Natural killer cell (primary cell): ENCODE measurements around the gene KNDC1. TPM values are rescaled to one million over a fixed set of nuclear protein-coding genes. Genes with fewer than 3 reads are reported as not detected.

Experiments used
- ATAC-seq, 3 donors: fragments of 150-1000 bp in 2 of 3; fragments of 200-7000 bp in 1 of 3; cut with Tn5 transposase; 1 replicate in 1 of 3; 2 replicates in 2 of 3; pipeline ENCODE4 v1.10.0; 2021; ENCODE audit warnings: mild to moderate bottlenecking in 2 of 3, moderate library complexity in 2 of 3
- DNase-seq, 2 donors: peaks; one replicate each; pipeline versions ENCODE4 v3.0.0 to v3.0.0-alpha.2; 2013 to 2021; ENCODE audit warnings: mixed read lengths in 1 of 2
- H3K27ac ChIP-seq: one replicate; pipeline ENCODE4 v1.5.1; 2013; ENCODE audit warnings: mild to moderate bottlenecking, low read length
- H3K27me3 ChIP-seq: one replicate; pipeline ENCODE4 v1.6.1; 2013; ENCODE audit warnings: low read length; ENCODE audit not compliant: control insufficient read depth, insufficient read depth
- H3K36me3 ChIP-seq: one replicate; pipeline ENCODE4 v1.6.1; 2013; ENCODE audit warnings: low read length; ENCODE audit not compliant: control insufficient read depth, insufficient read depth
- H3K4me1 ChIP-seq: one replicate; pipeline ENCODE4 v1.6.1; 2013; ENCODE audit warnings: low read length; ENCODE audit not compliant: control insufficient read depth, insufficient read depth
- H3K4me3 ChIP-seq: one replicate; pipeline ENCODE4 v1.5.1; 2013; ENCODE audit warnings: low read length
- H3K9me3 ChIP-seq: one replicate; pipeline ENCODE4 v1.6.1; 2013; ENCODE audit warnings: low read length; ENCODE audit not compliant: control insufficient read depth, insufficient read depth
- H3K27ac Mint-ChIP-seq, 2 donors: one replicate each; pipeline ENCODE4 v1.8.0; 2022; ENCODE audit warnings: mild to moderate bottlenecking in 2 of 2, mixed read lengths in 2 of 2, moderate library complexity in 1 of 2
- H3K27me3 Mint-ChIP-seq, 2 donors: one replicate each; pipeline ENCODE4 v1.8.0; 2022; ENCODE audit warnings: low read depth in 2 of 2, mixed read lengths in 2 of 2
- H3K36me3 Mint-ChIP-seq: one replicate; pipeline ENCODE4 v1.8.0; 2022; ENCODE audit warnings: mixed read lengths
- H3K4me1 Mint-ChIP-seq, 2 donors: one replicate each; pipeline ENCODE4 v1.8.0; 2022; ENCODE audit warnings: mixed read lengths in 2 of 2
- H3K4me3 Mint-ChIP-seq: one replicate; pipeline ENCODE4 v1.8.0; 2022; ENCODE audit warnings: mild to moderate bottlenecking, moderate library complexity, mixed read lengths
- H3K9me3 Mint-ChIP-seq, 2 donors: one replicate each; pipeline ENCODE4 v1.8.0; 2022; ENCODE audit warnings: mixed read lengths in 2 of 2
- WGBS: methylation state at CpG from one replicate; pipeline ENCODE4 v1.1.7; 2013; ENCODE audit warnings: missing lambda C conversion rate; ENCODE audit not compliant: insufficient coverage; 5-methylcytosine and 5-hydroxymethylcytosine counted together
- intact Hi-C: fragments of 100-400 bp; cut with micrococcal nuclease; formaldehyde crosslinking; loops from one replicate; pipeline ENCODE4 v1.14.2; 2022
- total RNA-seq, 4 donors: library from RNA; stranded (reverse); fragments of 120-200 nt in 1 of 4; gene quantifications; one replicate each; pipeline versions ENCODE4 v1.2.3 to v1.2.4, GENCODE V29; 2013 to 2022
- TF ChIP-seq, protein P1 (sequence below): fragments of 200-600 bp; IDR thresholded peaks from one replicate; pipeline ENCODE4 v1.8.0; 2022; ENCODE audit warnings: antibody characterized with exemption

The KNDC1 gene
- total RNA-seq, 3 donors from 2014 or later (not counting 1 experiment from before 2014, with no cell fraction given), result 2.1 to 5.9 TPM; not detected in 1

GRCh38 chr10:133129859-133130495 lies 30.0 kb upstream of the KNDC1 start:
- Histone ChIP-seq H3K27ac (no peak overlapping the region), H3K36me3 (no peaks in the 10 kb centered on the region), H3K27me3 (no peaks in the 10 kb centered on the region), H3K4me3 (no peak overlapping the region), H3K4me1 (no peaks in the 10 kb centered on the region), H3K9me3 (no peaks in the 10 kb centered on the region)
- no peaks in the 10 kb centered on the region for H3K4me1 Mint-ChIP-seq
- no peak overlapping the region for H3K4me3 Mint-ChIP-seq
- TF ChIP-seq, protein P1, sequence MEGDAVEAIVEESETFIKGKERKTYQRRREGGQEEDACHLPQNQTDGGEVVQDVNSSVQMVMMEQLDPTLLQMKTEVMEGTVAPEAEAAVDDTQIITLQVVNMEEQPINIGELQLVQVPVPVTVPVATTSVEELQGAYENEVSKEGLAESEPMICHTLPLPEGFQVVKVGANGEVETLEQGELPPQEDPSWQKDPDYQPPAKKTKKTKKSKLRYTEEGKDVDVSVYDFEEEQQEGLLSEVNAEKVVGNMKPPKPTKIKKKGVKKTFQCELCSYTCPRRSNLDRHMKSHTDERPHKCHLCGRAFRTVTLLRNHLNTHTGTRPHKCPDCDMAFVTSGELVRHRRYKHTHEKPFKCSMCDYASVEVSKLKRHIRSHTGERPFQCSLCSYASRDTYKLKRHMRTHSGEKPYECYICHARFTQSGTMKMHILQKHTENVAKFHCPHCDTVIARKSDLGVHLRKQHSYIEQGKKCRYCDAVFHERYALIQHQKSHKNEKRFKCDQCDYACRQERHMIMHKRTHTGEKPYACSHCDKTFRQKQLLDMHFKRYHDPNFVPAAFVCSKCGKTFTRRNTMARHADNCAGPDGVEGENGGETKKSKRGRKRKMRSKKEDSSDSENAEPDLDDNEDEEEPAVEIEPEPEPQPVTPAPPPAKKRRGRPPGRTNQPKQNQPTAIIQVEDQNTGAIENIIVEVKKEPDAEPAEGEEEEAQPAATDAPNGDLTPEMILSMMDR, result no peak
- H3K36me3 Mint-ChIP-seq, result no peaks in the 10 kb centered on the region
- 88% methylated on average over 19 of the region's 20 CpGs for WGBS
- no peak overlapping the region for H3K27ac Mint-ChIP-seq
- no peak for DNase-seq
- no peak for ATAC-seq
- no peaks in the 10 kb centered on the region for H3K9me3 Mint-ChIP-seq
- intact Hi-C loops, result no loop called here
- H3K27me3 Mint-ChIP-seq, result peaks cover 4 to 5% of the 10 kb centered on the region in 2 donors

DNA sequence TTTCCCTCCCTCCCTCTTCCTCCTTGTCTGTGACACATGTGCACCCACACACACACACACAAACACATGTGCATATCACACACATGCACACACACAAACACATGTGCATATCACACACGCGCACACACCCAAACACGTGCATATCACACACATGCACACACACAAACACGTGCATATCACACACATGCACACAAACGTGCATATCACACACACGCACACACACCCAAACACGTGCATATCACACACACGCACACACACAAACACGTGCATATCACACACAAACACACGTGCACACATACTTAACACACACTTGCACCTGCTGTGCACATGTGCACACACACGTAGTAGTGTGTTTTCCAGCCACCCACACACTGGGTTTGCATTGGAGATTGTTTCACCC lies 29.4 kb upstream of the KNDC1 start:
- intact Hi-C loops, result no loop called here
- H3K27me3 Mint-ChIP-seq, result peaks cover 0 to 2% of the 10 kb centered on the region in 2 donors
- H3K36me3 Mint-ChIP-seq, result no peaks in the 10 kb centered on the region
- Histone ChIP-seq H3K36me3 (no peaks in the 10 kb centered on the region), H3K4me3 (no peak overlapping the region), H3K27me3 (no peaks in the 10 kb centered on the region), H3K4me1 (no peaks in the 10 kb centered on the region), H3K9me3 (no peaks in the 10 kb centered on the region), H3K27ac (no peak overlapping the region)
- H3K9me3 Mint-ChIP-seq, result no peaks in the 10 kb centered on the region
- TF ChIP-seq, protein P1, result no peak
- no peak overlapping the region for H3K4me3 Mint-ChIP-seq
- H3K27ac Mint-ChIP-seq, result no peak overlapping the region
- H3K4me1 Mint-ChIP-seq, result no peaks in the 10 kb centered on the region
- ATAC-seq (no peak), DNase-seq (no peak)
- 91% methylated on average over 11 of the region's 11 CpGs for WGBS

- DNase-seq (no peak), ATAC-seq (no peak)
- Histone ChIP-seq H3K27me3 (no peaks in the 10 kb centered on the region), H3K9me3 (no peaks in the 10 kb centered on the region), H3K4me3 (no peak overlapping the region), H3K36me3 (no peaks in the 10 kb centered on the region), H3K27ac (no peak overlapping the region), H3K4me1 (no peaks in the 10 kb centered on the region)
- intact Hi-C loops, result no loop called here
- Mint-ChIP-seq H3K27ac (no peak overlapping the region), H3K4me3 (no peak overlapping the region), H3K9me3 (no peaks in the 10 kb centered on the region), H3K4me1 (no peaks in the 10 kb centered on the region), H3K36me3 (no peaks in the 10 kb centered on the region), H3K27me3 (peaks cover 0 to 2% of the 10 kb centered on the region in 2 donors)
- WGBS, result 86% methylated on average over 18 of the region's 18 CpGs
- TF ChIP-seq, protein P1, result no peak
Observed at GRCh38 chr10:133131053-133131452, 29.0 kb upstream of the KNDC1 start.
